ENCODE data around the gene TAF6. TPM values are rescaled to one million over a fixed set of nuclear protein-coding genes. Genes with fewer than 3 reads are reported as not detected.
A peak's percentile ranks its signal among the peaks of the same experiment; 100 is the strongest.

TAF6 gene
- total and polyA plus RNA-seq, 9 of the 15 experiments (the other 6 are each of a cell fraction or from before 2014, with no cell fraction given) = 0.78 to 78.7 (median 21.3) TPM

DNA sequence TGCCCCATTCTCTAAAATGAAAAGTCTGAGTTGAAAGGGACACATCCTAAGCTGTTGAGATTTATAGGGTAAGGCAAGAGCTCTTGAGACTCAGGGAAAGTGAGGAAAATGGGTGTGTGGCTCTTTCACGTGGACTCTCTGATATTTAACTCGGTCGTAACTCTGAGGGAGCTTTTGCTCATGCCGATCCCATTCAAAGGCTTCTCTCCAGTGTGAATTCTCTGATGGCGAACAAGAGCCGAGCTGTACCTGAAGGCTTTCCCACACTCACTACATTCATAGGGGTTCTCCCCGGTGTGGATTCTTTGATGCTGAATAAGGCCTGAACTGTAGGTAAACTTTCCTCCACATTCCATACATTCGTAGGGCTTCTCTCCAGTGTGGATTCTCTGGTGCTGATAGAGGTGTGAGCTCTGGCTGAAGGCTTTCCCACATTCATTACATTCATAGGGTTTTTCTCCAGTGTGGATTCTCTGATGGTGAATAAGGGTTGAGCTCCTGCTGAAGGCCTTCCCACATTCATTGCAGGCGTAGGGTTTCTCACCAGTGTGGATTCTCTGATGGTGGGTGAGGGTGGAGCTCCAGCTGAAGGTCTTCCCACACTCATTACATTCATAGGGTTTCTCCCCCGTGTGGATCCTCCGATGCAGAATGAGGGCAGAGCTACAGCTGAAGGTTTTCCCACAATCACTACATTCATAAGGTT lies 48.0 kb downstream of the TAF6 start (continued):
- TF ChIP-seq, protein P1, sequence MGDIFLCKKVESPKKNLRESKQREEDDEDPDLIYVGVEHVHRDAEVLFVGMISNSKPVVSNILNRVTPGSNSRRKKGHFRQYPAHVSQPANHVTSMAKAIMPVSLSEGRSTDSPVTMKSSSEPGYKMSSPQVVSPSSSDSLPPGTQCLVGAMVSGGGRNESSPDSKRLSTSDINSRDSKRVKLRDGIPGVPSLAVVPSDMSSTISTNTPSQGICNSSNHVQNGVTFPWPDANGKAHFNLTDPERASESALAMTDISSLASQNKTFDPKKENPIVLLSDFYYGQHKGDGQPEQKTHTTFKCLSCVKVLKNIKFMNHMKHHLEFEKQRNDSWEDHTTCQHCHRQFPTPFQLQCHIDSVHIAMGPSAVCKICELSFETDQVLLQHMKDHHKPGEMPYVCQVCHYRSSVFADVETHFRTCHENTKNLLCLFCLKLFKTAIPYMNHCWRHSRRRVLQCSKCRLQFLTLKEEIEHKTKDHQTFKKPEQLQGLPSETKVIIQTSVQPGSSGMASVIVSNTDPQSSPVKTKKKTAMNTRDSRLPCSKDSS (IDR thresholded peaks at IDR 0.05; ENCODE audit: low read depth, partially characterized antibody) = peak; percentile 99
- no peak for TF ChIP-seq MYNN (IDR thresholded peaks at IDR 0.05)
- no peak for TF ChIP-seq MYNN (CRISPR knock-in tag; IDR thresholded peaks at IDR 0.05)
- peak; percentile 85 for TF ChIP-seq RBM25 (IDR thresholded peaks at IDR 0.05; ENCODE audit: low read depth, low read length, severe bottlenecking)
- TF ChIP-seq SREBF1 (IDR thresholded peaks at IDR 0.05; ENCODE audit: borderline replicate concordance, low read depth, low read length) = no peak
- TF ChIP-seq CBX1 (IDR thresholded peaks at IDR 0.05; ENCODE audit: low read depth) = peak; percentile 85; the same call in 1 of the 2 replicates
- TF ChIP-seq ADNP (tag; IDR thresholded peaks at IDR 0.05) = 0 out of 2 replicates have a peak, but pooled peaks have one; percentile 43

DNA sequence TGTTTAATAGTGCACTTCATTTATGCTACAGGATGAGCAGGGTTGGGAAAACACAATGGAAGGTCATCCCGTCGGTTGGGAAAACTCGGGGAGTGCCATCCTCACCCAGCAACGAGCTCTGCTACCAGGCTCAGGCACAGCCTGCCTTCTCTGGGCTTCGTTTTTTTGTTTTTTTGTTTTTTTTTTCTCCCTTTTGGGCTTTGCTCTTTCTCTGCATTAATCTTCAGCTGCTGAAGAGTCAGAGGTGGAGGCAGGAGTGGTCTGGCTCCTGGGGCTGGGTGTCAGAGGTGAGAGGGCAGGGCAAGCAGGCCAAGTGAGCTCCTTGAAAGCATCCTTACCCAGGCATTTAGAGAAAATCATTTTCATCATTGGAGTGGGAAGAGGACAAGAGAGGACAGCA lies 49.2 kb downstream of the TAF6 start:
- Histone ChIP-seq H4K20me1 (replicated peaks; ENCODE audit: control insufficient read depth, insufficient read depth, low read length) (no peaks in the 10 kb centered on the region), H3K4me1 (replicated peaks in 1 of 2; ENCODE audit: control insufficient read depth in 2 of 2, insufficient read depth in 2 of 2, low read length in 2 of 2) (peaks cover 0 to 5% of the 10 kb centered on the region in 2 experiments; a peak in 2 of 5 replicates), H3K27me3 (ENCODE audit: control insufficient read depth in 2 of 2, insufficient read depth in 2 of 2, low read length in 2 of 2) (no peaks in the 10 kb centered on the region), H3K4me2 (ENCODE audit: insufficient read depth, low read length) (no peak overlapping the region), H3K9me3 (replicated peaks; ENCODE audit: control insufficient read depth, insufficient read depth, low read depth, low read length) (peaks cover 44% of the 10 kb centered on the region), H3K36me3 (ENCODE audit: control insufficient read depth, insufficient read depth, low read length) (peaks cover 62% of the 10 kb centered on the region), H3K9me1 (ENCODE audit: control insufficient read depth, insufficient read depth, low read length) (no peaks in the 10 kb centered on the region), H3K4me3 (no peak overlapping the region), H3K27ac (ENCODE audit: extremely low read depth, low read depth, low read length) (no peak overlapping the region), H3K9ac (ENCODE audit: insufficient read depth in 1 of 2, low read depth in 2 of 2, low read length in 2 of 2) (no peak overlapping the region), H2AFZ (ENCODE audit: low read depth, low read length) (no peak overlapping the region), H3K79me2 (ENCODE audit: control insufficient read depth, insufficient read depth, low read length) (no peaks in the 10 kb centered on the region)
- intact Hi-C loops (cut with micrococcal nuclease) = no loop called here
- in situ Hi-C loops (cut with MboI) = no loop called here
- DNase-seq (ENCODE audit: extremely low read depth in 1 of 4, low spot score in 3 of 4) (no peak), FAIRE-seq (no peak), ATAC-seq (no peak)
- WGBS (ENCODE audit: insufficient coverage, low coverage, missing lambda C conversion rate) = 100% methylated on average over 5 of the region's 5 CpGs
- CTCF ChIA-PET (ENCODE audit: low intra/inter-chr PET ratio) = no interaction called here
- BruUV-seq (replicated peaks) = no TSS peak
- POLR2A ChIA-PET = interaction anchor here (1.5 to 2.4 kb wide), 2 partner anchors 10 to 15 kb away, joined by 4 to 8 read pairs; no protein-coding TSS in a partner anchor
- TF ChIP-seq KDM4B (IDR thresholded peaks at IDR 0.05; ENCODE audit: borderline replicate concordance in 2 of 2, low read depth in 1 of 2) (no peak), PURB (CRISPR knock-in tag; IDR thresholded peaks at IDR 0.05; ENCODE audit: low read depth) (no peak), POLR2A (conservative IDR thresholded peaks at IDR 0.05) (0 out of 2 replicates have a peak, but pooled peaks have one; percentile 57)
- TF ChIP-seq, protein P2, sequence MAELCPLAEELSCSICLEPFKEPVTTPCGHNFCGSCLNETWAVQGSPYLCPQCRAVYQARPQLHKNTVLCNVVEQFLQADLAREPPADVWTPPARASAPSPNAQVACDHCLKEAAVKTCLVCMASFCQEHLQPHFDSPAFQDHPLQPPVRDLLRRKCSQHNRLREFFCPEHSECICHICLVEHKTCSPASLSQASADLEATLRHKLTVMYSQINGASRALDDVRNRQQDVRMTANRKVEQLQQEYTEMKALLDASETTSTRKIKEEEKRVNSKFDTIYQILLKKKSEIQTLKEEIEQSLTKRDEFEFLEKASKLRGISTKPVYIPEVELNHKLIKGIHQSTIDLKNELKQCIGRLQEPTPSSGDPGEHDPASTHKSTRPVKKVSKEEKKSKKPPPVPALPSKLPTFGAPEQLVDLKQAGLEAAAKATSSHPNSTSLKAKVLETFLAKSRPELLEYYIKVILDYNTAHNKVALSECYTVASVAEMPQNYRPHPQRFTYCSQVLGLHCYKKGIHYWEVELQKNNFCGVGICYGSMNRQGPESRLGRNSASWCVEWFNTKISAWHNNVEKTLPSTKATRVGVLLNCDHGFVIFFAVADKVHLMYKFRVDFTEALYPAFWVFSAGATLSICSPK (IDR thresholded peaks at IDR 0.05; ENCODE audit: borderline replicate concordance) = no peak
- TF ChIP-seq, protein P3, sequence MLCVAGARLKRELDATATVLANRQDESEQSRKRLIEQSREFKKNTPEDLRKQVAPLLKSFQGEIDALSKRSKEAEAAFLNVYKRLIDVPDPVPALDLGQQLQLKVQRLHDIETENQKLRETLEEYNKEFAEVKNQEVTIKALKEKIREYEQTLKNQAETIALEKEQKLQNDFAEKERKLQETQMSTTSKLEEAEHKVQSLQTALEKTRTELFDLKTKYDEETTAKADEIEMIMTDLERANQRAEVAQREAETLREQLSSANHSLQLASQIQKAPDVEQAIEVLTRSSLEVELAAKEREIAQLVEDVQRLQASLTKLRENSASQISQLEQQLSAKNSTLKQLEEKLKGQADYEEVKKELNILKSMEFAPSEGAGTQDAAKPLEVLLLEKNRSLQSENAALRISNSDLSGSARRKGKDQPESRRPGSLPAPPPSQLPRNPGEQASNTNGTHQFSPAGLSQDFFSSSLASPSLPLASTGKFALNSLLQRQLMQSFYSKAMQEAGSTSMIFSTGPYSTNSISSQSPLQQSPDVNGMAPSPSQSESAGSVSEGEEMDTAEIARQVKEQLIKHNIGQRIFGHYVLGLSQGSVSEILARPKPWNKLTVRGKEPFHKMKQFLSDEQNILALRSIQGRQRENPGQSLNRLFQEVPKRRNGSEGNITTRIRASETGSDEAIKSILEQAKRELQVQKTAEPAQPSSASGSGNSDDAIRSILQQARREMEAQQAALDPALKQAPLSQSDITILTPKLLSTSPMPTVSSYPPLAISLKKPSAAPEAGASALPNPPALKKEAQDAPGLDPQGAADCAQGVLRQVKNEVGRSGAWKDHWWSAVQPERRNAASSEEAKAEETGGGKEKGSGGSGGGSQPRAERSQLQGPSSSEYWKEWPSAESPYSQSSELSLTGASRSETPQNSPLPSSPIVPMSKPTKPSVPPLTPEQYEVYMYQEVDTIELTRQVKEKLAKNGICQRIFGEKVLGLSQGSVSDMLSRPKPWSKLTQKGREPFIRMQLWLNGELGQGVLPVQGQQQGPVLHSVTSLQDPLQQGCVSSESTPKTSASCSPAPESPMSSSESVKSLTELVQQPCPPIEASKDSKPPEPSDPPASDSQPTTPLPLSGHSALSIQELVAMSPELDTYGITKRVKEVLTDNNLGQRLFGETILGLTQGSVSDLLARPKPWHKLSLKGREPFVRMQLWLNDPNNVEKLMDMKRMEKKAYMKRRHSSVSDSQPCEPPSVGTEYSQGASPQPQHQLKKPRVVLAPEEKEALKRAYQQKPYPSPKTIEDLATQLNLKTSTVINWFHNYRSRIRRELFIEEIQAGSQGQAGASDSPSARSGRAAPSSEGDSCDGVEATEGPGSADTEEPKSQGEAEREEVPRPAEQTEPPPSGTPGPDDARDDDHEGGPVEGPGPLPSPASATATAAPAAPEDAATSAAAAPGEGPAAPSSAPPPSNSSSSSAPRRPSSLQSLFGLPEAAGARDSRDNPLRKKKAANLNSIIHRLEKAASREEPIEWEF (CRISPR knock-in tag; IDR thresholded peaks at IDR 0.05) = no peak

All from K562 (cell line).